ENCODE data around the gene ZNF362. TPM values are rescaled to one million over a fixed set of nuclear protein-coding genes. Genes with fewer than 3 reads are reported as not detected.
A peak's percentile ranks its signal among the peaks of the same experiment; 100 is the strongest.

ZNF362 gene
- total RNA-seq, 1 donor: 9.5 TPM

DNA sequence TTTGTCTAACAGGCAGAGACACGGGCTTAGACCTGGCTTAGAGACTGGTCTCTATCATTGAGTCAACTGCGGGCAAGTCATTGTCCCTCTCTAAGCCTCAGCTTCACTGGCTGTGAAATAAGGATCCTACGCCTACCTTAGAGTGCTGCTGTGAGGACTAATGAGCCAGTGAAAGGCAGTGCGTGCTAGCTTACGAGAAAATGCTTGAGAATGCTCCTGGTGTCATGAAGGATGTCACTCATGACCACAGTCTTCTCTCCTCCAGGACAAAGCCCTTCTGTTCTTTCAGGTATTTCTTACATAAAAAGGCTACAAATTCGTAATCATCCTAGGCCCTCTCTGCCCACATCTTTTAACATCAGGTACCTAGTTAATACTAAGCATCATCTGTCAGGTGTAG is 81.1 kb downstream of the ZNF362 start:
- no peak for DNase-seq (ENCODE audit: low read depth)
- H3K4me3 ChIP-seq (ENCODE audit: low read depth, low read length): no peak overlapping the region
- TF ChIP-seq CTCF (IDR thresholded peaks at IDR 0.05; ENCODE audit: insufficient read depth, low read depth, low read length): no peak

GRCh38 chr1:33338048-33338439 is 81.8 kb downstream of the ZNF362 start:
- TF ChIP-seq CTCF (IDR thresholded peaks at IDR 0.05; ENCODE audit: insufficient read depth, low read depth, low read length): no peak
- peak overlapping the region; percentile 28 for H3K4me3 ChIP-seq (ENCODE audit: low read depth, low read length)
- peak; percentile 91 for DNase-seq (ENCODE audit: low read depth)

- no peak for TF ChIP-seq CTCF (IDR thresholded peaks at IDR 0.05; ENCODE audit: insufficient read depth, low read depth, low read length)
- peak overlapping the region; percentile 28 for H3K4me3 ChIP-seq (ENCODE audit: low read depth, low read length)
- peak; percentile 99 for DNase-seq (ENCODE audit: low read depth)
These were observed 82.3 kb downstream of the ZNF362 start for GRCh38 chr1:33338440-33339211.

DNA sequence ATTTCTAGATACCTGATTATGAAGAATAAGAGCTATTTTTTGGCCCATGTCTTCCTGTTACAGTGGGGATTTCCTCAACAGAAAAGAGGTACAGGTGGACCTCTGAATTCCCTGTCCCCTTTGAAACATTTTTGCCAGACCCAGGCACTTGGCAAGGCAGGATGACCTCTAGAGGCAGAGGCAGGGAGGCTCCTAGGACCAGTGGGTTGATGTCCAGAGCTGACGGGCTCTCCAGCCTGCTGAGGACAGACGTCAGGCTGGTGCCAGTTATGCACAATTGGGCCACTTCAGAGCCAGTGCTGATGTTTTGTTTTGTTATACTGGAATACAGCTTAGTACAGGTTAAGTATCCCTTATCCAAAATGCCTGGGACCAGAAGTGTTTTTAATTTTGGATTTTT is 83.1 kb downstream of the ZNF362 start:
- TF ChIP-seq CTCF (IDR thresholded peaks at IDR 0.05; ENCODE audit: insufficient read depth, low read depth, low read length): peak; percentile 34
- peak overlapping the region; percentile 5 for H3K4me3 ChIP-seq (ENCODE audit: low read depth, low read length)
- peak; percentile 37 for DNase-seq (ENCODE audit: low read depth)

DNA sequence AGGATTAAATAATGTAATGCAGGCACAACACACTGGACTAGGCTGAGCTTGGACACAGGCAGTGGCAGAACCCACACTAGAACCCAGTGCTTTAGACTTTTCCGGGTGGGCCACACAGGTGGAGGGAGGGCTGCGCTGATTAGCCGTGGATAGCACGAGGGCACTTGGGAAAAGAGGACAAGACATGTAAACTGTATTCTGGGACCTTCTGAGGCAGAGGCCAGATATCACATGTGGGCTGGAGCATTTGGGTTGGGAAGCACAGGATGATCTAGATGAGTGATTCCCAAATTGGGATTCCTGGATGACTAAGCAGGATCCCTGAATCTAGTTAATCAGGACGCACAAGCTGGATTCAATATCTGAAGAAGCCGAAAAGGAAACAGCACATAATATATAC is 84.9 kb downstream of the ZNF362 start:
- no peak for TF ChIP-seq CTCF (IDR thresholded peaks at IDR 0.05; ENCODE audit: insufficient read depth, low read depth, low read length)
- DNase-seq (ENCODE audit: low read depth): peak; percentile 45
- H3K4me3 ChIP-seq (ENCODE audit: low read depth, low read length): no peak overlapping the region

GRCh38 chr1:33342041-33342723 is 85.9 kb downstream of the ZNF362 start:
- no peak for TF ChIP-seq CTCF (IDR thresholded peaks at IDR 0.05; ENCODE audit: insufficient read depth, low read depth, low read length)
- peak overlapping the region; percentile 24 for H3K4me3 ChIP-seq (ENCODE audit: low read depth, low read length)
- peak; percentile 99 for DNase-seq (ENCODE audit: low read depth)

Data from fibroblast of villous mesenchyme (primary cell).